SK-N-SH treated with all-trans-retinoic acid at 6 μM for 48 hours (cell line): Measurements from ENCODE around the gene SLC44A3.

ENCODE experiments used
- ARNTL ChIP-seq: fragments of 450-650 bp; formaldehyde crosslinking; IDR thresholded peaks from 2 replicates; pipeline ENCODE4 v1.5.0; 2020; ENCODE audit warnings: low read depth, mild to moderate bottlenecking, moderate library complexity, borderline replicate concordance
- BACH2 ChIP-seq: fragments of 250-450 bp; sonication (Bioruptor Pico); IDR thresholded peaks from 2 replicates; pipeline ENCODE4 v1.9.0; 2021; ENCODE audit warnings: mild to moderate bottlenecking, borderline replicate concordance
- CREB5 ChIP-seq: fragments of 250-450 bp; sonication (Bioruptor Pico); IDR thresholded peaks from 2 replicates; pipeline ENCODE4 v1.5.1; 2020; ENCODE audit warnings: low read depth, mild to moderate bottlenecking, moderate library complexity
- CSDC2 ChIP-seq: fragments of 250-450 bp; sonication (Bioruptor Pico); IDR thresholded peaks from 2 replicates; pipeline ENCODE4 v1.5.0; 2020; ENCODE audit warnings: mild to moderate bottlenecking, moderate library complexity
- CSRNP3 ChIP-seq: fragments of 250-450 bp; sonication (Bioruptor Pico); IDR thresholded peaks from 2 replicates; pipeline ENCODE4 v1.5.1; 2021; ENCODE audit warnings: mild to moderate bottlenecking, moderate library complexity
- TOX ChIP-seq: fragments of 250-450 bp; sonication (Bioruptor Pico); IDR thresholded peaks from 2 replicates; pipeline ENCODE4 v1.8.0; 2021; ENCODE audit warnings: mild to moderate bottlenecking, moderate library complexity, borderline replicate concordance
- ZFP3 ChIP-seq: fragments of 250-450 bp; sonication (Bioruptor Pico); IDR thresholded peaks from 2 replicates; pipeline ENCODE4 v1.5.0; 2020; ENCODE audit warnings: mild to moderate bottlenecking, moderate library complexity
- ZFP30 ChIP-seq: fragments of 450-650 bp; formaldehyde crosslinking; IDR thresholded peaks from 2 replicates; pipeline ENCODE4 v1.5.0; 2022; ENCODE audit warnings: mild to moderate bottlenecking, moderate library complexity
- ZNF565 ChIP-seq: fragments of 450-650 bp; formaldehyde crosslinking; conservative IDR thresholded peaks from 2 replicates; pipeline ENCODE4 v1.5.0; 2020; ENCODE audit warnings: low read depth, mild to moderate bottlenecking, moderate library complexity

- TF ChIP-seq ZFP3 (CRISPR knock-in tag) = no peak
- no peak for TF ChIP-seq ZFP30 (CRISPR knock-in tag)
- no peak for TF ChIP-seq CSRNP3 (CRISPR knock-in tag)
- no peak for TF ChIP-seq ZNF565 (CRISPR knock-in tag)
- no peak for TF ChIP-seq ARNTL (CRISPR knock-in tag)
- no peak for TF ChIP-seq BACH2 (CRISPR knock-in tag)
- no peak for TF ChIP-seq CREB5 (CRISPR knock-in tag)
- TF ChIP-seq TOX (CRISPR knock-in tag) = no peak
- no peak for TF ChIP-seq CSDC2
These were observed 5.8 kb downstream of the SLC44A3 start for GRCh38 chr1:94825936-94826335.
